H1 (cell line): Measurements from ENCODE around the gene CALCR.

ENCODE experiments used
- ASH2L ChIP-seq: fragments of 200-600, 300-600 bp; sonication (generic); IDR thresholded peaks from one replicate; pipeline ENCODE4 v1.7.1; 2017; ENCODE audit warnings: low read length
- CTCF ChIP-seq, 3 experiments: IDR thresholded peaks; 1 replicate in 2 of 3; 2 replicates in 1 of 3; pipeline versions ENCODE4 v1.5.1 to v1.6.1; 2011; ENCODE audit warnings: low read length in 3 of 3, mild to moderate bottlenecking in 3 of 3, inconsistent platforms in 2 of 3, low read depth in 1 of 3, moderate library complexity in 1 of 3; ENCODE audit not compliant: insufficient read depth in 1 of 3; ENCODE audit errors: control extremely low read depth in 1 of 3
- EP300 ChIP-seq, 2 experiments: IDR thresholded peaks; 1 replicate in 1 of 2; 2 replicates in 1 of 2; pipeline ENCODE4 v1.6.1; 2011 to 2012; ENCODE audit warnings: low read depth in 2 of 2, low read length in 2 of 2, mild to moderate bottlenecking in 2 of 2, borderline replicate concordance in 1 of 2, inconsistent platforms in 1 of 2, moderate library complexity in 1 of 2
- EZH2 ChIP-seq: fragments of 200-600 bp; sonication (generic); IDR thresholded peaks from 2 replicates; pipeline ENCODE4 v1.7.1; 2012; ENCODE audit warnings: low read depth, mild to moderate bottlenecking, moderate library complexity, low read length, inconsistent platforms; ENCODE audit not compliant: severe bottlenecking
- KDM5A ChIP-seq: fragments of 200-600 bp; IDR thresholded peaks from 2 replicates; pipeline ENCODE4 v1.7.1; 2012; ENCODE audit warnings: mild to moderate bottlenecking, low read length, inconsistent platforms, mixed read lengths
- POLR2A ChIP-seq, 2 experiments: IDR thresholded peaks; 1 replicate in 1 of 2; 2 replicates in 1 of 2; pipeline ENCODE4 v1.6.1; 2011; ENCODE audit warnings: low read depth in 2 of 2, low read length in 2 of 2, mild to moderate bottlenecking in 2 of 2; ENCODE audit errors: control extremely low read depth in 1 of 2
- TAF1 ChIP-seq: IDR thresholded peaks from 2 replicates; pipeline ENCODE4 v1.6.1; 2011; ENCODE audit warnings: mild to moderate bottlenecking, low read depth, low read length
- TEAD4 ChIP-seq: IDR thresholded peaks from 2 replicates; pipeline ENCODE4 v1.6.1; 2012; ENCODE audit warnings: low read depth, low read length, inconsistent platforms, mixed read lengths
- USF2 ChIP-seq: IDR thresholded peaks from 2 replicates; pipeline ENCODE4 v1.6.1; 2011; ENCODE audit warnings: low read length, improper control_type of control experiment
- YY1 ChIP-seq: IDR thresholded peaks from 2 replicates; pipeline ENCODE4 v1.6.1; 2011; ENCODE audit warnings: low read depth, mild to moderate bottlenecking, low read length
- ZNF274 ChIP-seq: IDR thresholded peaks from 2 replicates; pipeline ENCODE4 v1.7.0; 2012; ENCODE audit warnings: low read length, borderline replicate concordance; ENCODE audit errors: extremely low read depth
- TF ChIP-seq, protein P1 (sequence below): IDR thresholded peaks from 2 replicates; pipeline ENCODE4 v1.6.1; 2012; ENCODE audit warnings: low read length, inconsistent platforms

- TF ChIP-seq POLR2A (IDR thresholded peaks at IDR 0.05; ENCODE audit: control extremely low read depth in 1 of 2, low read depth in 2 of 2, low read length in 2 of 2) (no peak), CTCF (IDR thresholded peaks at IDR 0.05; ENCODE audit: control extremely low read depth in 1 of 3, insufficient read depth in 1 of 3, low read depth in 1 of 3, low read length in 3 of 3) (no peak), USF2 (no peak), YY1 (no peak), TEAD4 (no peak), TAF1 (no peak), EP300 (IDR thresholded peaks at IDR 0.05; ENCODE audit: borderline replicate concordance in 1 of 2, low read depth in 2 of 2, low read length in 2 of 2) (no peak), ZNF274 (no peak), ASH2L (no peak), EZH2 (no peak), KDM5A (no peak)
- TF ChIP-seq, protein P1, sequence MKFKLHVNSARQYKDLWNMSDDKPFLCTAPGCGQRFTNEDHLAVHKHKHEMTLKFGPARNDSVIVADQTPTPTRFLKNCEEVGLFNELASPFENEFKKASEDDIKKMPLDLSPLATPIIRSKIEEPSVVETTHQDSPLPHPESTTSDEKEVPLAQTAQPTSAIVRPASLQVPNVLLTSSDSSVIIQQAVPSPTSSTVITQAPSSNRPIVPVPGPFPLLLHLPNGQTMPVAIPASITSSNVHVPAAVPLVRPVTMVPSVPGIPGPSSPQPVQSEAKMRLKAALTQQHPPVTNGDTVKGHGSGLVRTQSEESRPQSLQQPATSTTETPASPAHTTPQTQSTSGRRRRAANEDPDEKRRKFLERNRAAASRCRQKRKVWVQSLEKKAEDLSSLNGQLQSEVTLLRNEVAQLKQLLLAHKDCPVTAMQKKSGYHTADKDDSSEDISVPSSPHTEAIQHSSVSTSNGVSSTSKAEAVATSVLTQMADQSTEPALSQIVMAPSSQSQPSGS = no peak
Measured at GRCh38 chr7:93390660-93391059, 183.9 kb downstream of the CALCR start.
